WTC11 (cell line): ENCODE measurements around the gene PTP4A1. TPM values are rescaled to one million over a fixed set of nuclear protein-coding genes. Genes with fewer than 3 reads are reported as not detected.

Source experiments
- ATAC-seq: fragments of 200-7000 bp; cut with Tn5 transposase; 2 replicates; pipeline ENCODE4 v1.10.0; 2021; ENCODE audit warnings: mild to moderate bottlenecking, moderate library complexity
- CTCF ChIA-PET: fragments of 300-600 bp; sonication (Branson Sonifier 250); formaldehyde crosslinking; loops from one replicate; lab custom pipeline; 2021; ENCODE audit warnings: antibody characterized with exemption; lab: Charles Lee
- POLR2A ChIA-PET: fragments of 350-600 bp; sonication (Branson Sonifier 250); formaldehyde crosslinking; loops from one replicate; lab custom pipeline; 2021; ENCODE audit warnings: antibody characterized with exemption; lab: Charles Lee
- DNase-seq: peaks from one replicate; pipeline ENCODE4 v3.0.0; 2021; ENCODE audit warnings: low spot score
- H3K27ac Mint-ChIP-seq: 2 replicates; pipeline ENCODE4 v1.8.0; 2021; ENCODE audit warnings: mixed read lengths
- H3K27me3 Mint-ChIP-seq: 2 replicates; pipeline ENCODE4 v1.8.0; 2021; ENCODE audit warnings: low read depth, mild to moderate bottlenecking, moderate library complexity, mixed read lengths
- H3K36me3 Mint-ChIP-seq: 2 replicates; pipeline ENCODE4 v1.8.0; 2021; ENCODE audit warnings: mixed read lengths
- H3K4me1 Mint-ChIP-seq: 2 replicates; pipeline ENCODE4 v1.8.0; 2022; ENCODE audit warnings: mixed read lengths
- H3K4me3 Mint-ChIP-seq: 2 replicates; pipeline ENCODE4 v1.8.0; 2021; ENCODE audit warnings: mild to moderate bottlenecking, moderate library complexity, mixed read lengths
- H3K9me3 Mint-ChIP-seq: 2 replicates; pipeline ENCODE4 v1.8.0; 2021; ENCODE audit warnings: mixed read lengths
- ATF6 ChIP-seq: sonication (generic); formaldehyde crosslinking; IDR thresholded peaks from 2 replicates; pipeline ENCODE4 v1.8.1; 2023; ENCODE audit warnings: mild to moderate bottlenecking, missing genetic modification reagents
- CTCF ChIP-seq: fragments of 200-600 bp; IDR thresholded peaks from 2 replicates; pipeline ENCODE4 v1.8.0; 2022; ENCODE audit warnings: antibody characterized with exemption
- E2F1 ChIP-seq: sonication (generic); formaldehyde crosslinking; IDR thresholded peaks from 2 replicates; pipeline ENCODE4 v1.8.0; 2022; ENCODE audit warnings: mild to moderate bottlenecking, missing genetic modification reagents
- FOXP4 ChIP-seq: sonication (generic); formaldehyde crosslinking; IDR thresholded peaks from 2 replicates; pipeline ENCODE4 v1.8.0; 2022; ENCODE audit warnings: mild to moderate bottlenecking, missing genetic modification reagents
- GABPB1 ChIP-seq: sonication (generic); formaldehyde crosslinking; IDR thresholded peaks from 2 replicates; pipeline ENCODE4 v1.8.1; 2023; ENCODE audit warnings: mild to moderate bottlenecking, missing genetic modification reagents
- GTF2I ChIP-seq: fragments of 250-450 bp; sonication (Bioruptor Pico); conservative IDR thresholded peaks from 2 replicates; pipeline ENCODE4 v1.4.0; 2021; ENCODE audit warnings: mild to moderate bottlenecking
- IRF1 ChIP-seq: sonication (generic); formaldehyde crosslinking; IDR thresholded peaks from 2 replicates; pipeline ENCODE4 v1.8.0; 2023; ENCODE audit warnings: missing genetic modification reagents
- MLX ChIP-seq: sonication (generic); formaldehyde crosslinking; IDR thresholded peaks from 2 replicates; pipeline ENCODE4 v1.8.1; 2023; ENCODE audit warnings: mild to moderate bottlenecking, missing genetic modification reagents, moderate library complexity
- MYBL2 ChIP-seq: sonication (generic); formaldehyde crosslinking; IDR thresholded peaks from 2 replicates; pipeline ENCODE4 v1.8.1; 2023; ENCODE audit warnings: mild to moderate bottlenecking, moderate library complexity, missing genetic modification reagents
- NFE2L1 ChIP-seq: sonication (generic); formaldehyde crosslinking; IDR thresholded peaks from 2 replicates; pipeline ENCODE4 v1.8.1; 2023; ENCODE audit warnings: missing genetic modification reagents
- RELA ChIP-seq: sonication (generic); formaldehyde crosslinking; IDR thresholded peaks from 2 replicates; pipeline ENCODE4 v1.8.1; 2022; ENCODE audit warnings: missing genetic modification reagents, mild to moderate bottlenecking, borderline replicate concordance
- SMAD4 ChIP-seq: sonication (generic); formaldehyde crosslinking; IDR thresholded peaks from 2 replicates; pipeline ENCODE4 v1.8.0; 2022; ENCODE audit warnings: mild to moderate bottlenecking, missing genetic modification reagents
- TP53 ChIP-seq: sonication (generic); formaldehyde crosslinking; IDR thresholded peaks from 2 replicates; pipeline ENCODE4 v1.8.1; 2023; ENCODE audit warnings: mild to moderate bottlenecking, missing genetic modification reagents
- USF1 ChIP-seq: sonication (generic); formaldehyde crosslinking; IDR thresholded peaks from 2 replicates; pipeline ENCODE4 v1.8.0; 2022; ENCODE audit warnings: mild to moderate bottlenecking, missing genetic modification reagents
- USF2 ChIP-seq: sonication (generic); formaldehyde crosslinking; IDR thresholded peaks from 2 replicates; pipeline ENCODE4 v1.8.1; 2023; ENCODE audit warnings: mild to moderate bottlenecking, missing genetic modification reagents, moderate library complexity
- ZMAT4 ChIP-seq: fragments of 250-450 bp; sonication (Bioruptor Pico); IDR thresholded peaks from 2 replicates; pipeline ENCODE4 v1.9.0; 2021; ENCODE audit warnings: mild to moderate bottlenecking
- ZNF138 ChIP-seq: sonication (generic); formaldehyde crosslinking; conservative IDR thresholded peaks from 2 replicates; pipeline ENCODE4 v1.8.1; 2022; ENCODE audit warnings: mild to moderate bottlenecking, moderate library complexity, missing genetic modification reagents
- ZNF423 ChIP-seq: fragments of 250-450 bp; sonication (Bioruptor Pico); IDR thresholded peaks from 2 replicates; pipeline ENCODE4 v2.1.2; 2022; ENCODE audit warnings: mild to moderate bottlenecking, moderate library complexity
- ZNF512 ChIP-seq: sonication (generic); formaldehyde crosslinking; IDR thresholded peaks from 2 replicates; pipeline ENCODE4 v1.8.1; 2022; ENCODE audit warnings: missing genetic modification reagents, borderline replicate concordance
- total RNA-seq: library from RNA; stranded (reverse); gene quantifications from 3 replicates; pipeline ENCODE4 v1.2.3, GENCODE V29; 2021

The PTP4A1 gene
- total RNA-seq, 1 experiment from 2014 or later, result 56.9 TPM

- TF ChIP-seq ATF6, result no peak
- TF ChIP-seq GABPB1, result no peak
- TF ChIP-seq RELA (CRISPR knock-in tag), result no peak
- TF ChIP-seq TP53 (CRISPR knock-in tag), result no peak
- TF ChIP-seq CTCF, result no peak
- TF ChIP-seq, all 79 proteins: peak for 0
These were observed 25.6 kb upstream of the PTP4A1 start (continued) for GRCh38 chr6:63546697-63547096.

GRCh38 chr6:63549076-63549475 is 23.2 kb upstream of the PTP4A1 start:
- no peak for ATAC-seq
- CTCF ChIA-PET, result no interaction called here
- POLR2A ChIA-PET, result no interaction called here
- no peak for TF ChIP-seq ZNF423 (CRISPR knock-in tag)
- Mint-ChIP-seq H3K36me3 (peaks cover 2% of the 10 kb centered on the region; the same call in 1 of the 2 replicates), H3K9me3 (peaks cover 14% of the 10 kb centered on the region), H3K27ac (no peak overlapping the region), H3K4me3 (no peak overlapping the region), H3K4me1 (peaks cover 4% of the 10 kb centered on the region), H3K27me3 (peaks cover 34% of the 10 kb centered on the region)
- no peak for DNase-seq

- H3K4me1 Mint-ChIP-seq, result peaks cover 4% of the 10 kb centered on the region
- no peak overlapping the region for H3K4me3 Mint-ChIP-seq
- peaks cover 12% of the 10 kb centered on the region for H3K27me3 Mint-ChIP-seq
- H3K36me3 Mint-ChIP-seq, result no peaks in the 10 kb centered on the region
- ChIA-PET POLR2A (no interaction called here), CTCF (no interaction called here)
- ATAC-seq (no peak), DNase-seq (no peak)
- peaks cover 8% of the 10 kb centered on the region for H3K9me3 Mint-ChIP-seq
- TF ChIP-seq ZMAT4 (CRISPR knock-in tag) (no peak), MLX (CRISPR knock-in tag) (no peak), USF2 (no peak), ZNF423 (CRISPR knock-in tag) (no peak), ZNF512 (CRISPR knock-in tag) (no peak), ZNF138 (CRISPR knock-in tag) (no peak)
- H3K27ac Mint-ChIP-seq, result no peak overlapping the region
These were observed 19.1 kb upstream of the PTP4A1 start for GRCh38 chr6:63553208-63553607.

GRCh38 chr6:63553900-63554299 is 18.4 kb upstream of the PTP4A1 start:
- DNase-seq (no peak), ATAC-seq (no peak)
- peaks cover 4% of the 10 kb centered on the region for H3K4me1 Mint-ChIP-seq
- peaks cover 6% of the 10 kb centered on the region for H3K27me3 Mint-ChIP-seq
- H3K9me3 Mint-ChIP-seq, result peaks cover 13% of the 10 kb centered on the region; the same call in 1 of the 2 replicates
- ChIA-PET CTCF (no interaction called here), POLR2A (no interaction called here)
- no peaks in the 10 kb centered on the region for H3K36me3 Mint-ChIP-seq
- H3K27ac Mint-ChIP-seq, result no peak overlapping the region
- H3K4me3 Mint-ChIP-seq, result no peak overlapping the region
- TF ChIP-seq E2F1 (CRISPR knock-in tag), result no peak
- no peak for TF ChIP-seq FOXP4 (CRISPR knock-in tag)
- no peak for TF ChIP-seq GTF2I
- no peak for TF ChIP-seq NFE2L1 (CRISPR knock-in tag)
- no peak for TF ChIP-seq IRF1 (CRISPR knock-in tag)
- no peak for TF ChIP-seq MYBL2 (CRISPR knock-in tag)
- no peak for TF ChIP-seq USF1
- no peak for TF ChIP-seq SMAD4
